SK-N-MC (cell line): Measurements from ENCODE around the gene KIAA0753.

Experiments used
- EZH2 ChIP-seq: fragments of 200-600 bp; sonication (generic); IDR thresholded peaks from one replicate; pipeline ENCODE4 v1.6.1; 2017; ENCODE audit warnings: antibody characterized with exemption
- FOXP2 ChIP-seq: optimal IDR thresholded peaks from 2 replicates; pipeline ENCODE3; 2011; ENCODE audit warnings: mild to moderate bottlenecking, moderate library complexity; ENCODE audit not compliant: insufficient read depth; ENCODE audit errors: extremely low read length, control extremely low read depth
- POLR2AphosphoS5 ChIP-seq: IDR thresholded peaks from 2 replicates; pipeline ENCODE4 v1.6.1; 2012; ENCODE audit warnings: mild to moderate bottlenecking, low read depth, low read length, borderline replicate concordance

DNA sequence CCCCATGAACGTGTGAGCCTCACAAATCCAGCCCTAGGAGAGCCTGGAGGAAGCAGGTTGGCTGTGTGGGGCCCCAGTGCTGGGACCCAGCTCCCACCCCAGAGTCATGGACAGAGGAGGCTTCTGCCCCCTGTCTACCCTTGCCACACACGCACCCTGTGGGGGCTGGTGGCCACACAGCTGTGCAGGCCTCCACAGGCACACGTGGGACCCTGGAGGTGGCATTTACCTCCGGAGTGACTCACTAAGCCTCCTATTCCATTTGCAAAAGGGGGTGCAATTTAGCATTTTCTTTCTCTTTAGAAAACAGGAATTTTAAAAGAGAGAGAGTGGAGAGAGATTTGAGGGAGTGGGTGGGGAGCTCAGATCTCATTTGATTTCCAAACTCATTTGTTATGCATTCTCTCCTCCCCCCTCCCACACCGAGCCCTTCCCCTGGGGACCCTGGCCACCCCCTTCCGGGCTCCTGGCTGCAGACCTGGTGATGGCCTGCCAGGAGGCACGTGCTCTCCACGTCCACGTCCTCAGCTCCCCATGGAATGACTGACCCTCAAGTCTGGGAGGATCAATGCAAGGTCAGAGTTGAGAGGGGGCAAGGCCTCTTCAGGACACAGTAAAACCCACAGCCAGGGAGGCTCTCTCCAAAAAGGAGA, 91.0 kb downstream of the KIAA0753 start:
- TF ChIP-seq POLR2AphosphoS5 (no peak), EZH2 (no peak), FOXP2 (no peak)
